Measurements from ENCODE around the gene TSPAN2.

Gene TSPAN2

GRCh38 chr1:115098979-115099692 lies 9.8 kb upstream of the TSPAN2 start:
- peak overlapping the region; percentile 78; the same call in 1 of the 2 replicates for H3K27ac ChIP-seq (ENCODE audit: low read length)
- no peak for TF ChIP-seq EZH2phosphoT487 (IDR thresholded peaks at IDR 0.05; ENCODE audit: low read length)
- TF ChIP-seq CTCF (IDR thresholded peaks at IDR 0.05; ENCODE audit: low read length), result no peak
- no peak for TF ChIP-seq EZH2 (optimal IDR thresholded peaks at IDR 0.05; ENCODE audit: low read depth, low read length)

GRCh38 chr1:115092175-115092574 lies 2.9 kb upstream of the TSPAN2 start:
- DNase-seq, result no peak
- no peaks in the 10 kb centered on the region for H3K9me2 ChIP-seq (replicated peaks; ENCODE audit: insufficient read depth, low read length)

More at GRCh38 chr1:115098979-115099692, 9.8 kb upstream of the TSPAN2 start:
- DNase-seq, result peak; percentile 87
- Histone ChIP-seq H3K9me3 (replicated peaks; ENCODE audit: insufficient read depth, low read length) (no peaks in the 10 kb centered on the region), H3K79me2 (ENCODE audit: low read length) (no peaks in the 10 kb centered on the region), H2AFZ (ENCODE audit: low read length) (no peak overlapping the region), H3K9ac (ENCODE audit: low read length) (peak overlapping the region; percentile 55; the same call in 1 of the 2 replicates), H3K27me3 (replicated peaks; ENCODE audit: insufficient read depth, low read length) (peaks cover 41% of the 10 kb centered on the region), H3F3A (ENCODE audit: insufficient read depth, low read length) (peaks cover 18% of the 10 kb centered on the region), H3K36me3 (replicated peaks; ENCODE audit: insufficient read depth, low read length) (no peaks in the 10 kb centered on the region), H3K4me1 (ENCODE audit: low read length) (peaks cover 14% of the 10 kb centered on the region), H3K9me2 (replicated peaks; ENCODE audit: insufficient read depth, low read length) (no peaks in the 10 kb centered on the region), H4K20me1 (ENCODE audit: insufficient read depth, low read length) (no peaks in the 10 kb centered on the region), H3K4me3 (ENCODE audit: low read length) (peak overlapping the region; percentile 20; the same call in 1 of the 2 replicates), H3K4me2 (ENCODE audit: low read depth, low read length) (peak overlapping the region; percentile 69)

GRCh38 chr1:115091572-115091971 lies 2.3 kb upstream of the TSPAN2 start:
- Histone ChIP-seq H3K79me2 (ENCODE audit: low read length) (no peaks in the 10 kb centered on the region), H3K9me2 (replicated peaks; ENCODE audit: insufficient read depth, low read length) (no peaks in the 10 kb centered on the region), H3K9ac (ENCODE audit: low read length) (no peak overlapping the region), H3K4me3 (ENCODE audit: low read length) (no peak overlapping the region), H3K27ac (ENCODE audit: low read length) (no peak overlapping the region), H2AFZ (ENCODE audit: low read length) (no peak overlapping the region), H3K4me1 (ENCODE audit: low read length) (no peaks in the 10 kb centered on the region), H4K20me1 (ENCODE audit: insufficient read depth, low read length) (no peaks in the 10 kb centered on the region), H3K9me3 (replicated peaks; ENCODE audit: insufficient read depth, low read length) (no peaks in the 10 kb centered on the region), H3F3A (ENCODE audit: insufficient read depth, low read length) (no peaks in the 10 kb centered on the region), H3K4me2 (ENCODE audit: low read depth, low read length) (no peak overlapping the region), H3K27me3 (replicated peaks; ENCODE audit: insufficient read depth, low read length) (peaks cover 20% of the 10 kb centered on the region; the same call in 1 of the 2 replicates), H3K36me3 (replicated peaks; ENCODE audit: insufficient read depth, low read length) (no peaks in the 10 kb centered on the region)
- no peak for DNase-seq
- no peak for TF ChIP-seq EZH2phosphoT487 (IDR thresholded peaks at IDR 0.05; ENCODE audit: low read length)
- TF ChIP-seq EZH2 (optimal IDR thresholded peaks at IDR 0.05; ENCODE audit: low read depth, low read length), result no peak
- TF ChIP-seq CTCF (IDR thresholded peaks at IDR 0.05; ENCODE audit: low read length), result no peak

More at GRCh38 chr1:115092175-115092574, 2.9 kb upstream of the TSPAN2 start:
- Histone ChIP-seq H3K9me3 (replicated peaks; ENCODE audit: insufficient read depth, low read length) (no peaks in the 10 kb centered on the region), H3K79me2 (ENCODE audit: low read length) (no peaks in the 10 kb centered on the region), H3K9ac (ENCODE audit: low read length) (no peak overlapping the region), H4K20me1 (ENCODE audit: insufficient read depth, low read length) (no peaks in the 10 kb centered on the region), H3K27ac (ENCODE audit: low read length) (no peak overlapping the region), H3K36me3 (replicated peaks; ENCODE audit: insufficient read depth, low read length) (no peaks in the 10 kb centered on the region), H2AFZ (ENCODE audit: low read length) (no peak overlapping the region), H3K4me2 (ENCODE audit: low read depth, low read length) (no peak overlapping the region), H3K4me3 (ENCODE audit: low read length) (no peak overlapping the region), H3K27me3 (replicated peaks; ENCODE audit: insufficient read depth, low read length) (peaks cover 24% of the 10 kb centered on the region), H3K4me1 (ENCODE audit: low read length) (no peaks in the 10 kb centered on the region), H3F3A (ENCODE audit: insufficient read depth, low read length) (no peaks in the 10 kb centered on the region)
- TF ChIP-seq EZH2 (optimal IDR thresholded peaks at IDR 0.05; ENCODE audit: low read depth, low read length), result no peak
- no peak for TF ChIP-seq EZH2phosphoT487 (IDR thresholded peaks at IDR 0.05; ENCODE audit: low read length)
- no peak for TF ChIP-seq CTCF (IDR thresholded peaks at IDR 0.05; ENCODE audit: low read length)
